OCI-LY1 (cell line): ENCODE measurements around the gene ELAC2.

ENCODE experiments used
- EZH2 ChIP-seq: fragments of 200-600 bp; sonication (generic), shearing (Covaris generic); IDR thresholded peaks from 2 replicates; pipeline ENCODE4 v1.8.0; 2017; ENCODE audit warnings: borderline replicate concordance, mixed run types, mild to moderate bottlenecking, antibody characterized with exemption, low read length, moderate library complexity, mixed read lengths
- TF ChIP-seq, protein P1 (sequence below): fragments of 200-600 bp; sonication (generic), shearing (Covaris generic); IDR thresholded peaks from 2 replicates; pipeline ENCODE4 v1.5.1; 2017; ENCODE audit warnings: mild to moderate bottlenecking, antibody characterized with exemption, low read length, moderate library complexity, mixed read lengths

DNA sequence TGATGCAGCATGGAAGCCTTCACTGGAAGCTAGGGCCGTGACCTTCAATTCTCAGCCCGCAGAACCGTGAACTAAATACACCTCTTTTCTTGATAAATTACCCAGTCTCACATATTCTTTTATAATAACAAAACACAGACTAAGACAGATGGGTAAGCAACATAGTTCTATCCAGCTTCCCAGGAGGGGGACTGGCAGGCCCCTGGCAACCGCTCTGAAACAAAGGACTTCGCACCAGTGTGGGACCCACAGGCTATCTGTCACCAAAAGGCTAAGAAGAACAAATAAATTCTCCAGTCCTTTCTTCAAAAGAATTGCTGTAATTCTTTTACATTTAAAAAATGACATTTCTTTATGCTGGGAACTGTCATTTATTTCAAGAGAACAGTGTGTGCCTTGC, 19.0 kb downstream of the ELAC2 start:
- TF ChIP-seq, protein P1, sequence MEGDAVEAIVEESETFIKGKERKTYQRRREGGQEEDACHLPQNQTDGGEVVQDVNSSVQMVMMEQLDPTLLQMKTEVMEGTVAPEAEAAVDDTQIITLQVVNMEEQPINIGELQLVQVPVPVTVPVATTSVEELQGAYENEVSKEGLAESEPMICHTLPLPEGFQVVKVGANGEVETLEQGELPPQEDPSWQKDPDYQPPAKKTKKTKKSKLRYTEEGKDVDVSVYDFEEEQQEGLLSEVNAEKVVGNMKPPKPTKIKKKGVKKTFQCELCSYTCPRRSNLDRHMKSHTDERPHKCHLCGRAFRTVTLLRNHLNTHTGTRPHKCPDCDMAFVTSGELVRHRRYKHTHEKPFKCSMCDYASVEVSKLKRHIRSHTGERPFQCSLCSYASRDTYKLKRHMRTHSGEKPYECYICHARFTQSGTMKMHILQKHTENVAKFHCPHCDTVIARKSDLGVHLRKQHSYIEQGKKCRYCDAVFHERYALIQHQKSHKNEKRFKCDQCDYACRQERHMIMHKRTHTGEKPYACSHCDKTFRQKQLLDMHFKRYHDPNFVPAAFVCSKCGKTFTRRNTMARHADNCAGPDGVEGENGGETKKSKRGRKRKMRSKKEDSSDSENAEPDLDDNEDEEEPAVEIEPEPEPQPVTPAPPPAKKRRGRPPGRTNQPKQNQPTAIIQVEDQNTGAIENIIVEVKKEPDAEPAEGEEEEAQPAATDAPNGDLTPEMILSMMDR: no peak
- TF ChIP-seq EZH2: no peak
